Measurements from ENCODE around the gene IQSEC1. TPM values are rescaled to one million over a fixed set of nuclear protein-coding genes. Genes with fewer than 3 reads are reported as not detected.

Gene IQSEC1
- total and polyA plus RNA-seq, 2 of the 8 experiments (the other 6 are each of a cell fraction or from before 2014, with no cell fraction given) = 6.8 to 28.8 TPM

- TF ChIP-seq, protein P1, sequence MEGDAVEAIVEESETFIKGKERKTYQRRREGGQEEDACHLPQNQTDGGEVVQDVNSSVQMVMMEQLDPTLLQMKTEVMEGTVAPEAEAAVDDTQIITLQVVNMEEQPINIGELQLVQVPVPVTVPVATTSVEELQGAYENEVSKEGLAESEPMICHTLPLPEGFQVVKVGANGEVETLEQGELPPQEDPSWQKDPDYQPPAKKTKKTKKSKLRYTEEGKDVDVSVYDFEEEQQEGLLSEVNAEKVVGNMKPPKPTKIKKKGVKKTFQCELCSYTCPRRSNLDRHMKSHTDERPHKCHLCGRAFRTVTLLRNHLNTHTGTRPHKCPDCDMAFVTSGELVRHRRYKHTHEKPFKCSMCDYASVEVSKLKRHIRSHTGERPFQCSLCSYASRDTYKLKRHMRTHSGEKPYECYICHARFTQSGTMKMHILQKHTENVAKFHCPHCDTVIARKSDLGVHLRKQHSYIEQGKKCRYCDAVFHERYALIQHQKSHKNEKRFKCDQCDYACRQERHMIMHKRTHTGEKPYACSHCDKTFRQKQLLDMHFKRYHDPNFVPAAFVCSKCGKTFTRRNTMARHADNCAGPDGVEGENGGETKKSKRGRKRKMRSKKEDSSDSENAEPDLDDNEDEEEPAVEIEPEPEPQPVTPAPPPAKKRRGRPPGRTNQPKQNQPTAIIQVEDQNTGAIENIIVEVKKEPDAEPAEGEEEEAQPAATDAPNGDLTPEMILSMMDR (IDR thresholded peaks at IDR 0.05; ENCODE audit: control extremely low read depth in 1 of 3, insufficient read depth in 1 of 3, low read depth in 1 of 3, low read length in 3 of 3) = no peak
- TF ChIP-seq YY1 (IDR thresholded peaks at IDR 0.05; ENCODE audit: low read depth, low read length) (no peak), EP300 (IDR thresholded peaks at IDR 0.05; ENCODE audit: borderline replicate concordance in 1 of 2, low read depth in 2 of 2, low read length in 2 of 2) (no peak), SAP30 (IDR thresholded peaks at IDR 0.05; ENCODE audit: insufficient read depth, insufficient replicate concordance, low read length) (no peak), EGR1 (IDR thresholded peaks at IDR 0.05; ENCODE audit: borderline replicate concordance, low read depth, low read length) (no peak), POLR2A (IDR thresholded peaks at IDR 0.05; ENCODE audit: control extremely low read depth in 1 of 2, low read depth in 2 of 2, low read length in 2 of 2) (no peak)
- TF ChIP-seq, protein P2, sequence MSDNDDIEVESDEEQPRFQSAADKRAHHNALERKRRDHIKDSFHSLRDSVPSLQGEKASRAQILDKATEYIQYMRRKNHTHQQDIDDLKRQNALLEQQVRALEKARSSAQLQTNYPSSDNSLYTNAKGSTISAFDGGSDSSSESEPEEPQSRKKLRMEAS (IDR thresholded peaks at IDR 0.05) = no peak
Observed at GRCh38 chr3:13081603-13082360, 8.6 kb upstream of the IQSEC1 start (continued).
